ENCODE data around the gene DMRTA2.
A peak's percentile ranks its signal among the peaks of the same experiment; 100 is the strongest.

The DMRTA2 gene

DNA sequence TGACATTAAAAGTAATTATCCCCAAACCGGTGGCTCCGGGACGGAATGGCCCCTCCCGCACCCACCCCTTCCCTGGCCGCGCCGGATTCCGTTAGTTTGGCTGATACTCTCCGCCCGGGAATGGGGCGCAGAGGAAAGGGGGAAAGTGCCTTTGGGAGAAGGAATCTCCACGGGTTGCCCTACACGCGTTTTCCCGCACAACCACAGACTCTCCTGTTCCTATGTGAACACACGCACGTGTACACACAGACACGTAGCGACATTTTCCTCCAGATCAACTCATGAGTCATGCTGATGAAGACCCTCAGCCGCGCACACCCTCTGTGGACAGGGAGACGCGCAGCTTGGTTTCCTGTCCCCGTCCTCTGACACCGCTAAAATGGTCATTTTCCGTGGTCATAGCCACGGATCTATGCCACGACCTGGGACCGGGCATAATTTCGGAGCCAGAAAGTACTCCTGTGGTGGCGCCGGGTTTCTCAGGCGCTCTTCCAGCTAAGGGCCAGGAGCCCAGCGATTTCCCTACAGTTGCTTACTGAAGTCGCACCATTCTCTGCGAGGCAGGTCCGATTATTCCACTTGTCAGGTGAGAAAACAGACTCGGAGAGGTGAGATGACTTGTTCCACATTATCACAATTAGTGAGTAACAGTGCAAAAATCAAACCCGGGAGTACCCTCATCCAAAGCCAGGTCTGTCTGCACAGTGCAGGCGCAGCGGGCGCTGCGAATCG lies 4.0 kb upstream of the DMRTA2 start:
- no peak overlapping the region for H3K4me3 Mint-ChIP-seq
- intact Hi-C loops (cut with micrococcal nuclease): no loop called here

DNA sequence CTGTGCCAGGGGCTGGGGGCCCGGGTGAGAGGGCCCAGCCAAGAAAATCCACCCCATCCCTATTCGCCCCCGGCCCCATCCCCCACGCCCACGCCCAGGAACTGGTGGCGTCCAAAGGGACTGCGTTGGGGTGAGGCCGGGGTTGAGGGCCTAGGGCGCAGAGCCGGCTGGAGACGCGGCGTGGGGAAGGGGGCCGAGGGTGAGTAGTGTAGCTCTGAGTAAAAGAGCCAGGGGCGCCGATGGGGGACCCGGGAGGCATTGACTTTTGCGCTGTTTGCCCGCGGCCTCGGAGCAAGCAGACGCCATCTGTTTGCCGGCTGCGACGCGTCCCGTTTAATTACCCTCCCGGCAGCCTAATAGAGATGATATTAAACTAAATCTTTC lies 3.5 kb upstream of the DMRTA2 start:
- Mint-ChIP-seq H3K9me3 (no peaks in the 10 kb centered on the region), H3K27me3 (peaks cover 94% of the 10 kb centered on the region), H3K4me3 (no peak overlapping the region), H3K27ac (no peak overlapping the region), H3K36me3 (ENCODE audit: low read depth) (no peaks in the 10 kb centered on the region), H3K4me1 (ENCODE audit: low read depth) (peaks cover 36% of the 10 kb centered on the region)
- intact Hi-C loops (cut with micrococcal nuclease): no loop called here

More for the DNA sequence above, 4.0 kb upstream of the DMRTA2 start:
- Mint-ChIP-seq H3K9me3 (no peaks in the 10 kb centered on the region), H3K27me3 (peaks cover 94% of the 10 kb centered on the region), H3K4me1 (ENCODE audit: low read depth) (peaks cover 31% of the 10 kb centered on the region), H3K27ac (no peak overlapping the region), H3K36me3 (ENCODE audit: low read depth) (no peaks in the 10 kb centered on the region)

DNA sequence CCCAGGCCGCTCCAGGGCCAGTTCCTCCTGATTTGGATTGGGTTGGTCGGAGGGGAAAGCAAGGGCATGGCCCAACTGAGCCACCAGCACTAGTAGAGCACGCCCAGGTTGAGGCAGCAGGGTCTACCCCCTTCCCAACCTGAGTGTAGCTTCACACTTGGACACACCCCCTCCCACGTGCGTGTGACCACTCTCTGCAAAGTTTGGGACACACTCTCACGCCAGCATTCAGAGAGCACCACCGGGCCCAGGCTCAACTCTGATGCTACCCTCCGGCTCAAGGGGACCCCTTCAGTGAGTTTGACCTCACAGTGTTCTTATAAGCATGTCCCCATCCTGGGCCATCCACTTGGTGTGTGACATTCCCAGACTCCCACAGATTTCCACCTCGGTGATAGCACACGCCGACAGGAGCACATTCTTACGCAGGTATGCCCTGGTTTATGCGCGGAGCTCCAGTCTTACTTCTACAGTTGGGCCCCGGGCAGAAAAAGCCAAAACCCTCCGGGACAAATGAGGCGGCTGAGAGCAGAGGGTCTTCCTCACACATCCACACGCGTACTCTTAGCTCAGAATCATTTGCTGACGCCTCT lies 3.0 kb upstream of the DMRTA2 start:
- intact Hi-C loops (cut with micrococcal nuclease): no loop called here
- no peaks in the 10 kb centered on the region for H3K36me3 Mint-ChIP-seq (ENCODE audit: low read depth)
- H3K4me1 Mint-ChIP-seq (ENCODE audit: low read depth): peaks cover 39% of the 10 kb centered on the region
- H3K27me3 Mint-ChIP-seq: peaks cover 93% of the 10 kb centered on the region
- no peaks in the 10 kb centered on the region for H3K9me3 Mint-ChIP-seq
- H3K4me3 Mint-ChIP-seq: no peak overlapping the region
- H3K27ac Mint-ChIP-seq: no peak overlapping the region

DNA sequence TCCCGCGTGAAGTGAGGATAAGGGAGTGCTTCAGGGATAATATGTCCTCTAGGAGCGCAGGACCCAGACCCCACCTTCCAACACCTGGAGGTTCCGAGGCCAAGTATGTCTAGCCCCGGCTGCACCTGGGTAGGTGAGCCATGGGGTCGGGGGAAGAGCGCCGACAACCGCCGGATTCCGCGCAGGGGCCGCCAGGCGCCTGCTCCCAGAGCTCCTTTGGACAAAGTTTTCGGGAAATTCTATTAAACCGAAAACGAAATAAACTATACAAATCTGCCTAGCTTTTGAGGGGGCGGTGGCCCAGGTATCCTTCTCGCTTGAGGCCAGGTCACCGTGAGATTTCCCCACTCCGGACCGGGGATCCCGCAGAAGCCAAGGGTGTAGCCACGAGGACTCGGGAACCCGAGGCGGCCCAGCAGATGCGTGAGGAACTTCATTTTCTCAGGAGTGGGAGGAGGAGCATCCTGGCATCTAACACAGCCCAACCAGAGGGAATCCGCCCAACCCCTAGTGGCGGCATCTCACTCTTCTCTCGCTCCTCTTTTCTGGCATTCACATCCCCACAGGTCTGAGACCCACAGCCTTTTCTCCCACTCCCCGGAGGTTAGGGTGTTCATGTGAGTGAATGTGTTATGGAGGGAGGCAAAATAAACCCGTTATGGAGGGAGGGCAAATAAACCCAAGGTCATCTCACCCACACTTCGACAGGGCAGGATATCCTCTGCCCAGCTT lies 2.3 kb upstream of the DMRTA2 start:
- Mint-ChIP-seq H3K4me1 (ENCODE audit: low read depth) (peaks cover 40% of the 10 kb centered on the region), H3K4me3 (peak overlapping the region; percentile 49), H3K27ac (no peak overlapping the region), H3K27me3 (peaks cover 92% of the 10 kb centered on the region), H3K9me3 (no peaks in the 10 kb centered on the region), H3K36me3 (ENCODE audit: low read depth) (no peaks in the 10 kb centered on the region)
- intact Hi-C loops (cut with micrococcal nuclease): no loop called here

DNA sequence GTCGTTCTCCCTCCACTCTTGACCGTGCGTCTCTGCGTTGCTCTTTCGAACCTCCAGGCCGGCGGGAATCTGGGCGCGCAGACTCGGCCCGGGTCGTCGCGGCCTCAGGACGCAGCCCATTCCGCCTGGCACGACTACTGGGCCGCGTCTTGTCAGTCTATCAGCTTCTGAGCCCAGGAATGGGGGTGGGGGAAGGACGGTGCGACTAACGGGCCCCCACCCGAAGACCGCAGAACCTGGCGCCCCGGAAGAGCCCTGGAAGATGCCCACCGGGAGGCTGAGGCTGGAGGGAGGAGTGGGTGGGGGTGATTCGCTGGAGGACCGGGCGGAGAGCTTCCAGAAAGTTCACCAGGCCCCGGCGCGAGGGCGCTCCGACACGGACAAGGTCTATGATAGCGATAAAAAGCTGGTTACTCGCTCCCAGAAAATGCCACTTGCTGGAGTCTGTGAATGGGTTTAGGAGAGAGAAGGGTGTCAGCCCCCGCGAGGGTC lies 1.7 kb upstream of the DMRTA2 start:
- intact Hi-C loops (cut with micrococcal nuclease): no loop called here
- no peaks in the 10 kb centered on the region for H3K9me3 Mint-ChIP-seq
- H3K36me3 Mint-ChIP-seq (ENCODE audit: low read depth): no peaks in the 10 kb centered on the region
- H3K27me3 Mint-ChIP-seq: peaks cover 92% of the 10 kb centered on the region
- peak overlapping the region; percentile 79 for H3K4me3 Mint-ChIP-seq
- H3K27ac Mint-ChIP-seq: no peak overlapping the region
- H3K4me1 Mint-ChIP-seq (ENCODE audit: low read depth): peaks cover 46% of the 10 kb centered on the region

DNA sequence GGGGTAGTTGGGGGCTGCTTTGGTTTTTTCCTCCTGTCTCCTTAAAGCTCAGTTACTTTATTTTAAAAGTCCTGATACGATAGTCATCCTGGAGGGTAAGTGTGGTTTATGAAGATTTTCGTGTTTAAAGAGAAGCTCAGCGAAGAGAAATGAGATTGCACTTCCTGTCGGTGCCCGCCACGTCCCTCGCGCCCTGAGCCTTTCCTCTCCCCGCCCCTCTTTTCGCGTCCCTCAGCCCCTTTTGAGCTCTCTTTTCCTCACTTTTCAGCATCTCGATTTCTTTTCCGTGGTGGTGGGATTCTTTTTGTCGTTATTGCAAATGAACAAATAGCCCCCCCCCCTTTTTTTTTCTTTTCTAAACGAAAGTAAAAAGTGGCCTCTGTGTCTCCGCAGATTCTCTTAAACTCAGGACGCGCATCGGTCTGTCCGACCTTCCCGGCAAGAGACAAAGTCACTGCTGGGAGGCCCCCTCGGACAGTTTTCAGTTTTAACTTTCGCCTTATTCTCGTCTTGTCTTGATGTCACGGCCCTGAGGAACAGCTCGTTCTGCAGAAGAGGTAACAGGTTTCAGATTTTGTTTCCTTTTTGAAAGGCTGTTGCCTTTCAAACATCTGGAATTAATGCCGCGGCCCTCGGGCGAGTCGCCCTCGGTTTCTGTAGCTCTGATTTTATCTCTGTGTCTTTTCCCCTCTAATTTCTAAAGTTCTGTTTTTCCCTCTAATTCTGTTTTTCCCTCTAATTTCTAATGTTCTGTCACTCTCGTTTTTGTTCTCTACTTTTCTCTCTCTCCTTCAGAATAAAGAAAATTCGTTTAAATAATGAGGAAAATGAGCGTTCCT lies 1.0 kb upstream of the DMRTA2 start:
- Mint-ChIP-seq H3K27me3 (peaks cover 94% of the 10 kb centered on the region), H3K4me1 (ENCODE audit: low read depth) (peaks cover 50% of the 10 kb centered on the region), H3K27ac (no peak overlapping the region), H3K36me3 (ENCODE audit: low read depth) (no peaks in the 10 kb centered on the region), H3K4me3 (peak overlapping the region; percentile 79), H3K9me3 (no peaks in the 10 kb centered on the region)
- intact Hi-C loops (cut with micrococcal nuclease): no loop called here

DNA sequence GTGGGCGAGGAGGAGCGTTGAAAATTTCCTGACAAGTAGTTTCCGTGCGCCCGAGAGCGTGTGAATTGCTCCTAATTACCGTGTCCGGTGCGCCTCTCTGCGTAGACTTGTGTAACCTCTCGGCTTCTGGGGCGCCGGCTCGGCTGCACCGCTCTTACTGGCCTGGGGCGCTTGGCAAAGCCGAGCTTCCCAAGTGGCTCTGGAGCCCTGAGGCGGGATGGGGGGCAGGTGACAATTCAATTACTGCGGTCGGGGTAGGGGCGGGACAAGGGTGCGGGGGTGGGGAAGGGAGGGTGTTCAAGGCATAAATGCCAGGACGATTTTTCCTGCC lies 392 bp upstream of the DMRTA2 start:
- intact Hi-C loops (cut with micrococcal nuclease): no loop called here
- peak overlapping the region; percentile 79 for H3K4me3 Mint-ChIP-seq
- peaks cover 93% of the 10 kb centered on the region for H3K27me3 Mint-ChIP-seq
- no peaks in the 10 kb centered on the region for H3K36me3 Mint-ChIP-seq (ENCODE audit: low read depth)
- H3K4me1 Mint-ChIP-seq (ENCODE audit: low read depth): peaks cover 50% of the 10 kb centered on the region
- H3K9me3 Mint-ChIP-seq: no peaks in the 10 kb centered on the region
- H3K27ac Mint-ChIP-seq: no peak overlapping the region

DNA sequence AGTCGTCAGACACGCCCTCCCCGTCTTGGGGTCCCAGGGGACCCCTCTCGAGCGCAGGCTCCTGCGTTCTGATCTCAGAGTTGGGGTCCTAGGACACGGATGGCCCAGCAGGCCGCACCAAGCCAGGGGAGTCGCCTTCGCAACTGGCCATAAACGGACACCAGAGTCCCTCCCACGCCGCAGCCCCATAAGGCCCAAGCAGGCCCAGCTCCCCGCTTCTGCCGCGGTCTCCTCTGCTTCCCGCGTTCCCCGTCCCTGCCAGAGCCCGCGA lies 633 bp downstream of the DMRTA2 start:
- Mint-ChIP-seq H3K27me3 (peaks cover 92% of the 10 kb centered on the region), H3K27ac (no peak overlapping the region), H3K36me3 (ENCODE audit: low read depth) (no peaks in the 10 kb centered on the region), H3K4me3 (no peak overlapping the region), H3K4me1 (ENCODE audit: low read depth) (peaks cover 45% of the 10 kb centered on the region), H3K9me3 (no peaks in the 10 kb centered on the region)
- intact Hi-C loops (cut with micrococcal nuclease): no loop called here

DNA sequence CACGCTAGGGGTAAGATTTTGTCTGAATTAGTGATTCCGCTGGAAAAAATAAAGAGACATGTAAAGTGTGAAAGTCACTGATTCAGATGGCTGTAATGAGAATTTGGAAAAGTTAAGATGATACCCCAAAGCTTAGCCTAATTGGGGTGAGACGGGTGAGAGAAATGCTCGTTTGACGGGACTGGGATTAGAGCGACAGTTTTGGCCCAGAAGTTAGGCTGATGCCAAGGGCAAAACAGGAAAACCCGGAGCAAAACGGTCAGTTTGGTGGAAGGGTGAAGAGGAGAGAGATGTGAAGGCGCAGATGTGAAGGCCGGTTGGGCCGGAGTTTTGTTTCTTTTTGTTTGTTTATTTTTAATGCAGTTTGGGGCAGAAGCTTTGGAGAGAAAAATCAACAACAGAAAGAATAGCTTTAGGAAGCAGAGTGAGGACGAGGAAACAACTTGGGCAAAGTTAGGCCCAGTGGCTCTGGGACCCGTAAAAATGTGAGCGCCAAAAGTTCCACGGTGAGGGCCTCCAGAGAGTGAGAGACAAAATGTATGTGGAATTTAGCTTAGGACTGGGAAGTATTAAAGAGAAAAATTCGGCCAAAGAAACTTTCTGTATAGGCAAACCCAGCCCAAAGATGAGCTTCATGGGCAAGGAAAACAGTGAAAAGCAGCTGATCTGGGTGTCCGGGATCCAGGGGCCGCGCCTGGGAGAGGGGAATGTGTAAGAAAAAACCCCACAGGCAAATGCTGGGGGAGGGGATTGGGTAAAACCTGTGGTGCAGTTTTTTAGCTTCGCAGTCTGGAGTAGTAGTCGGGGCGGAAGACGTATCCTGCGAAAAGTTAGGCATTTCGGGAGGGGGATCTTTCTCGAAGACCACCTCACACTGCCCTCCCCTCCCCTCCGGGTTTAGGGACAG lies 1.2 kb downstream of the DMRTA2 start:
- H3K27ac Mint-ChIP-seq: no peak overlapping the region
- intact Hi-C loops (cut with micrococcal nuclease): no loop called here
- no peaks in the 10 kb centered on the region for H3K9me3 Mint-ChIP-seq
- peaks cover 92% of the 10 kb centered on the region for H3K27me3 Mint-ChIP-seq
- no peak overlapping the region for H3K4me3 Mint-ChIP-seq
- no peaks in the 10 kb centered on the region for H3K36me3 Mint-ChIP-seq (ENCODE audit: low read depth)
- H3K4me1 Mint-ChIP-seq (ENCODE audit: low read depth): peaks cover 45% of the 10 kb centered on the region

DNA sequence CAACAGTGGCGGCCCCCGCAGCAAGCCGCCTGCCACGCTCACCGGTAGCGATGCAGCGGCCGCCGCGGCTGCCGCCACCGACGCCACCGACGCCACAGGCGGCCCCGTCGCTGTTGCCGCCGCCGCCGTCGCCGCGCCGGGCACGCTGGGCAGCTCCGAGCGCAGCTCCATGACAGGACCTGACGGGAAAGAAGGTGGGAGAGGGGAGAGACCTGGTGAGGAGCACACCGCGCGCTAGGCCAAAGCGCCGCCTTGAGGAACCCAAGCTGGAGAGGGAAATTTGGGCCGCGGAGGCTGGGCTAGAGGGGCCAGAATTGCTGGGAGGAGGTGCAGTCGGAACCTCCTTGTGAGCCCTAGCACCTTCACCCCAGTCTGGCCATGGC lies 1.9 kb downstream of the DMRTA2 start:
- Mint-ChIP-seq H3K27me3 (peaks cover 92% of the 10 kb centered on the region), H3K9me3 (no peaks in the 10 kb centered on the region), H3K4me3 (no peak overlapping the region), H3K27ac (no peak overlapping the region), H3K4me1 (ENCODE audit: low read depth) (peaks cover 51% of the 10 kb centered on the region), H3K36me3 (ENCODE audit: low read depth) (no peaks in the 10 kb centered on the region)
- intact Hi-C loops (cut with micrococcal nuclease): no loop called here

DNA sequence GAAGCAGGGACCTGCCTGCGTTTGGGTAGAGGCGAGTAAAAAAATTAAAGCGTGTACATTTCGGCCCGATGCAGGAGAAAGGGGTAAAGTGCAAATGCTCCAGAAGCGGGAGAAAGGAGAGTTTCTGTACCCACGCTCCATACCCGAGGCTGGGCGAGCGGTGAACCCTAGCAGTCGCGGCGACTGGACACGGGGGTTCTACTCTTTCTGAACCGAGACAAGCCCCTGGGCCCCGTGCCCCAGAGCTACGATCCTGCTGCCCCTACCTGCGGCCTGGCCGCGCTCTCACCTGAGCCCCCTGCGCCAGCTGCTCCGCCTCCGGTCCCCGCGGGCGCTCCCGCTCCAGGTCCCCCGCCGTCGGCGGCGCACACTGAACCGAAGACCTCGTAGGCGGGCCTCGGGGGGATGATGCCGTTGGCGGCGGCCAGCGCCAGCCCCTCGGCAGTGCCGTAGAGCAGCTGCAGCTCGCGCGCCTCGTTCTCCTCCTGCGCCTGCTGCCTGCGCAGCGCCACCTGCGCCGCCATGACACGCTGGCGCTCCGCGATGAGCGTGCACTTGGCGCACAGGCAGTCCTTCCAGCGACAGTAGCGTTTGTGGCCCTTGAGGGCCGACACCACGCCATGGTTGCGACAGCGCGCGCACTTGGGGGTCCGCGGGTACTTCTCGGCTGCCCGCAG lies 2.4 kb downstream of the DMRTA2 start:
- no peak overlapping the region for H3K4me3 Mint-ChIP-seq
- H3K27me3 Mint-ChIP-seq: peaks cover 92% of the 10 kb centered on the region

DNA sequence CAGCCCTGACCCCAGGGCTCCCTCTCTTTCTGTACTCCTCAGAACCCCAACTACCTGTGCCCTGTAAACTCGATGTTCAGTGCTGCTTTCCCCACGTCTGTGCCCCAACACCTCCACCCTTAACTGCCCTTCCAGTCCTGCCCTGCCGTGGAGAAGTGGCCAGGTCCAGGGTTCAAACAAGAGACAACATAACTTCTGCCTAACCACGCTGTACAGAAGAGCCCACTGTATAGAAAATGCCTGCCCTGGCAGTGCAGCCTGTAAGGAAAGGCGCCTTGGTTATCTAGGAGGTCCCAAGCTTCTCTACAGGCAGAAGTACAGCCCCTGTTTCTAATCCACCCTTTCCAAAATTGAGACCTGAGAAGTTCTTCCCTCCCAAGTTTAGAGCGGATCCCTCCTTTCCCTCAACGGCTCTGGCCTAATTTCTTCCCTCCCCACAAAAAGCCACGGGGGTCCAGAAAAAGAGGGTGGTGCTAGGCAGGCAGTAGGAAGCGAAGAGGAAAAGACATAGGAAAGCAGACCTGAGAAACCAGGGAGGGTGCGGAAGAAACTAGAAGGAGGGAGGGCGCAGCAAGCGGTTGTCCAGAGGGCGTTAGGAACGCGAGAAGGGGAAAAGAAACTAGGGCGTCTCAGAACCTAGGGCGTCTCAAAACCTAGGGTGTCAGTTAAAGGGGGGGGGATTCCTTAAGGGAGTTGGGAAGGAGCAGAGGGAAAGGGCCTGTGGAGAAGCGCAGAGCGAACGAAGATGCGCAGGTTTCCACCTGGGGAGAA lies 3.2 kb downstream of the DMRTA2 start:
- Mint-ChIP-seq H3K4me1 (ENCODE audit: low read depth) (peaks cover 53% of the 10 kb centered on the region), H3K27ac (no peak overlapping the region), H3K27me3 (peaks cover 92% of the 10 kb centered on the region), H3K36me3 (ENCODE audit: low read depth) (no peaks in the 10 kb centered on the region), H3K9me3 (no peaks in the 10 kb centered on the region), H3K4me3 (no peak overlapping the region)
- intact Hi-C loops (cut with micrococcal nuclease): no loop called here

More for the DNA sequence above, 2.4 kb downstream of the DMRTA2 start:
- no peaks in the 10 kb centered on the region for H3K36me3 Mint-ChIP-seq (ENCODE audit: low read depth)
- no peaks in the 10 kb centered on the region for H3K9me3 Mint-ChIP-seq
- intact Hi-C loops (cut with micrococcal nuclease): no loop called here
- H3K27ac Mint-ChIP-seq: no peak overlapping the region
- peaks cover 53% of the 10 kb centered on the region for H3K4me1 Mint-ChIP-seq (ENCODE audit: low read depth)
